ENCODE measurements around the gene FMO3. TPM values are rescaled to one million over a fixed set of nuclear protein-coding genes. Genes with fewer than 3 reads are reported as not detected.

FMO3 gene
- total RNA-seq, 2 experiments from 2014 or later = not detected

DNA sequence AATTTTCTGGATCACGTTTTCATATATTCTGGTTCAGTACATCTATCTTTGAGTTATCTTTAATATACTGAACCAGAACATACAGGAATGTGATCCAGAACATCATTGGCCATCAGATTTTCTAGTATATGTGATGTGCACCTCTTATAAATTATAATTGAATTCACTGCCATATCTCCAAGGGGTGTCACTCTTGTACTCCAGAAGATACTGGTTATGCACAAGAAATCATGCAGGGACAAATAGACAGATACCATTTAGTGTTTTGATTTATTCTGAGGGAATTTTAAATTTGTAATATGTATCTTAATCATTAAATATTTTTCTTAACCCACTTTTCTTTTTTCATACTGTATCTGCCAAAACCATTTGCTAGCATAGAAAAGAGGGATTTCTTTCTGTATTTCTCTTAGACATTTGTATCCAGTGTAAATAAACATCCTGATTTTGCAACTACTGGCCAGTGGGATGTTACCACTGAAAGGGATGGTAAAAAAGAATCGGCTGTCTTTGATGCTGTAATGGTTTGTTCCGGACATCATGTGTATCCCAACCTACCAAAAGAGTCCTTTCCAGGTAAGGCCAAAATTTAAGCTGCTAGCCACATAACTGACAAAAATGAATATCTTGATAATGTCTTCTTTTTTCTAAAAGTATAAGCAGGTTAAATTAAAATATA lies 16.7 kb downstream of the FMO3 start:
- no peaks in the 10 kb centered on the region for H3K79me2 ChIP-seq (ENCODE audit: insufficient read depth, low read depth, low read length)
- ChIA-PET POLR2A (interaction anchor here (0.7 kb wide), 1 partner anchor 16 kb away, joined by 3 read pairs; no protein-coding TSS in a partner anchor), CTCF (ENCODE audit: unreplicated experiment) (no interaction called here)
- no peaks in the 10 kb centered on the region for H4K20me1 ChIP-seq (ENCODE audit: insufficient read depth, low read length)
- no peaks in the 10 kb centered on the region for H3K36me3 ChIP-seq (ENCODE audit: insufficient read depth, low read length)
- H3K4me1 ChIP-seq (ENCODE audit: insufficient read depth, low read length, poor library complexity, severe bottlenecking) = no peaks in the 10 kb centered on the region
- intact Hi-C loops (cut with micrococcal nuclease; ENCODE audit: unreplicated experiment) = no loop called here
- no peaks in the 10 kb centered on the region for H3K9me3 ChIP-seq (ENCODE audit: low read length)
- DNase-seq (ENCODE audit: low spot score) = no peak
- no peak overlapping the region for H3K27ac ChIP-seq (ENCODE audit: low read depth, low read length, poor library complexity, severe bottlenecking)
- H3K4me2 ChIP-seq (ENCODE audit: low read length) = no peak overlapping the region
- no peak overlapping the region for H3K4me3 ChIP-seq (ENCODE audit: low read depth, low read length, poor library complexity, severe bottlenecking)
- H3K9me2 ChIP-seq (ENCODE audit: insufficient read depth, low read length) = no peaks in the 10 kb centered on the region
- H2AFZ ChIP-seq (ENCODE audit: low read length) = no peak overlapping the region
- no TSS peak for BruUV-seq (replicated peaks)
- TF ChIP-seq EZH2phosphoT487 (IDR thresholded peaks at IDR 0.05; ENCODE audit: borderline replicate concordance, low read depth, low read length) = no peak
- TF ChIP-seq, protein P1, sequence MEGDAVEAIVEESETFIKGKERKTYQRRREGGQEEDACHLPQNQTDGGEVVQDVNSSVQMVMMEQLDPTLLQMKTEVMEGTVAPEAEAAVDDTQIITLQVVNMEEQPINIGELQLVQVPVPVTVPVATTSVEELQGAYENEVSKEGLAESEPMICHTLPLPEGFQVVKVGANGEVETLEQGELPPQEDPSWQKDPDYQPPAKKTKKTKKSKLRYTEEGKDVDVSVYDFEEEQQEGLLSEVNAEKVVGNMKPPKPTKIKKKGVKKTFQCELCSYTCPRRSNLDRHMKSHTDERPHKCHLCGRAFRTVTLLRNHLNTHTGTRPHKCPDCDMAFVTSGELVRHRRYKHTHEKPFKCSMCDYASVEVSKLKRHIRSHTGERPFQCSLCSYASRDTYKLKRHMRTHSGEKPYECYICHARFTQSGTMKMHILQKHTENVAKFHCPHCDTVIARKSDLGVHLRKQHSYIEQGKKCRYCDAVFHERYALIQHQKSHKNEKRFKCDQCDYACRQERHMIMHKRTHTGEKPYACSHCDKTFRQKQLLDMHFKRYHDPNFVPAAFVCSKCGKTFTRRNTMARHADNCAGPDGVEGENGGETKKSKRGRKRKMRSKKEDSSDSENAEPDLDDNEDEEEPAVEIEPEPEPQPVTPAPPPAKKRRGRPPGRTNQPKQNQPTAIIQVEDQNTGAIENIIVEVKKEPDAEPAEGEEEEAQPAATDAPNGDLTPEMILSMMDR (conservative IDR thresholded peaks at IDR 0.05; ENCODE audit: low read length) = no peak; the same call in 1 of the 2 replicates

DNA sequence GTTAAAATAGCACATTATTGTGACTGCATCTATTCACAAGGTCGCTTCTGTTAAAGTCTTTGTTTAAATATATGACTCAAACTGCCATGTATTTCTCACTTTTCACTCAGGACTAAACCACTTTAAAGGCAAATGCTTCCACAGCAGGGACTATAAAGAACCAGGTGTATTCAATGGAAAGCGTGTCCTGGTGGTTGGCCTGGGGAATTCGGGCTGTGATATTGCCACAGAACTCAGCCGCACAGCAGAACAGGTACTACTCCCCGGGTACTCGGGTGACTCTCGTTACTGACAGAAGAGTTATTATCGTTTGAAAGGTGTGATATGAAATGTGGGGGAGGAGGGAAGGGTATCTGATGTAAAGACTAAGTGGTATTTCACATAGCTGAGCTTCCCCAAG lies 17.3 kb downstream of the FMO3 start:
- H3K9me2 ChIP-seq (ENCODE audit: insufficient read depth, low read length) = no peaks in the 10 kb centered on the region
- H3K27ac ChIP-seq (ENCODE audit: low read depth, low read length, poor library complexity, severe bottlenecking) = no peak overlapping the region
- no peak overlapping the region for H3K4me3 ChIP-seq (ENCODE audit: low read depth, low read length, poor library complexity, severe bottlenecking)
- H3K4me1 ChIP-seq (ENCODE audit: insufficient read depth, low read length, poor library complexity, severe bottlenecking) = no peaks in the 10 kb centered on the region
- H3K4me2 ChIP-seq (ENCODE audit: low read length) = no peak overlapping the region
- TF ChIP-seq, protein P1 (conservative IDR thresholded peaks at IDR 0.05; ENCODE audit: low read length) = no peak
- no peak for TF ChIP-seq EZH2phosphoT487 (IDR thresholded peaks at IDR 0.05; ENCODE audit: borderline replicate concordance, low read depth, low read length)
- BruUV-seq (replicated peaks) = no TSS peak
- no peaks in the 10 kb centered on the region for H3K9me3 ChIP-seq (ENCODE audit: low read length)
- DNase-seq (ENCODE audit: low spot score) = no peak
- H3K79me2 ChIP-seq (ENCODE audit: insufficient read depth, low read depth, low read length) = no peaks in the 10 kb centered on the region
- no peaks in the 10 kb centered on the region for H3K36me3 ChIP-seq (ENCODE audit: insufficient read depth, low read length)
- H4K20me1 ChIP-seq (ENCODE audit: insufficient read depth, low read length) = no peaks in the 10 kb centered on the region
- CTCF ChIA-PET (ENCODE audit: unreplicated experiment) = no interaction called here
- POLR2A ChIA-PET = interaction anchor here (0.5 kb wide), 1 partner anchor 38 kb away, joined by 3 read pairs; no protein-coding TSS in a partner anchor
- H2AFZ ChIP-seq (ENCODE audit: low read length) = no peak overlapping the region
- intact Hi-C loops (cut with micrococcal nuclease; ENCODE audit: unreplicated experiment) = no loop called here

DNA sequence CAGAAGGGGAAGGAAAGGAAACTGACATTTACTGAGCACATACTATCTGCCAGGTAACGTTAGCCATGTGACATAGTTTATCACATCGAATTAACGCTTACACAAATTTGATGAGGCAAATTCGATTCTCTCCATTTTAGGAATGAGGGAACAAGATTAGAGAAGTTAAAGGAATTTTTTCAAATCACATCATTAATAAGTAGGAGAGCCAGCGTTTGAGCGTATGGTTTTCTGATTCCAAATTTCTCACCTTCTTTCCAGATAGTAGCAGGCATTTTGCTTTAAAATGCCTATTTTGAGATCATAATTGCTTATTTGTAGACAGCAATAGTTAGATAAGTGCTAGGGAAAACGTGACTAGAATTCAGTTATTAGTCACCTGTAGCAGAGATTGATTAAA lies 19.3 kb downstream of the FMO3 start:
- H3K9me3 ChIP-seq (ENCODE audit: low read length) = no peaks in the 10 kb centered on the region
- H4K20me1 ChIP-seq (ENCODE audit: insufficient read depth, low read length) = no peaks in the 10 kb centered on the region
- DNase-seq (ENCODE audit: low spot score) = no peak
- no TSS peak for BruUV-seq (replicated peaks)
- H3K4me1 ChIP-seq (ENCODE audit: insufficient read depth, low read length, poor library complexity, severe bottlenecking) = no peaks in the 10 kb centered on the region
- no peak overlapping the region for H2AFZ ChIP-seq (ENCODE audit: low read length)
- ChIA-PET POLR2A (no interaction called here), CTCF (ENCODE audit: unreplicated experiment) (no interaction called here)
- TF ChIP-seq, protein P1 (conservative IDR thresholded peaks at IDR 0.05; ENCODE audit: low read length) = no peak
- TF ChIP-seq EZH2phosphoT487 (IDR thresholded peaks at IDR 0.05; ENCODE audit: borderline replicate concordance, low read depth, low read length) = no peak
- no peak overlapping the region for H3K4me2 ChIP-seq (ENCODE audit: low read length)
- intact Hi-C loops (cut with micrococcal nuclease; ENCODE audit: unreplicated experiment) = no loop called here
- no peaks in the 10 kb centered on the region for H3K36me3 ChIP-seq (ENCODE audit: insufficient read depth, low read length)
- no peak overlapping the region for H3K27ac ChIP-seq (ENCODE audit: low read depth, low read length, poor library complexity, severe bottlenecking)
- H3K9me2 ChIP-seq (ENCODE audit: insufficient read depth, low read length) = no peaks in the 10 kb centered on the region
- no peak overlapping the region for H3K4me3 ChIP-seq (ENCODE audit: low read depth, low read length, poor library complexity, severe bottlenecking)
- H3K79me2 ChIP-seq (ENCODE audit: insufficient read depth, low read depth, low read length) = no peaks in the 10 kb centered on the region
